Bronchus fibroblast of lung (primary cell): ENCODE results near the gene AP2A1. TPM values are rescaled to one million over a fixed set of nuclear protein-coding genes. Genes with fewer than 3 reads are reported as not detected.

Source experiments
- total RNA-seq: library from RNA; depleted of rRNA; stranded (reverse); fragments of >200 nt; gene quantifications from 2 replicates; pipeline ENCODE4 v1.2.3, GENCODE V29; 2015

Gene AP2A1
- total RNA-seq = 136 and 142 TPM in 2 replicates

GRCh38 chr19:49766930-49767299 is at the start of gene AP2A1:
Gene AP2A1 (plus strand): TSS chr19:49767001. CDS start chr19:49767134, 133 bp downstream.

GRCh38 chr19:49763230-49763629 is 3.6 kb upstream of the AP2A1 start, which contains the start of gene TSKS:
Gene TSKS (minus strand): TSS chr19:49763306. CDS start chr19:49763247, 59 bp downstream.

GRCh38 chr19:49812997-49813861 is 46.4 kb downstream of the AP2A1 start, which contains the start of gene FUZ:
Gene FUZ (minus strand): TSS chr19:49813292. CDS start chr19:49813106, 186 bp downstream.

GRCh38 chr19:49817964-49818648 is 51.3 kb downstream of the AP2A1 start, which contains the start of gene MED25:
Gene MED25 (plus strand): TSS chr19:49818289. CDS start chr19:49818342, 53 bp downstream.

GRCh38 chr19:49850487-49851342 is 83.9 kb downstream of the AP2A1 start, which contains the start of gene PTOV1:
Gene PTOV1 (plus strand): TSS chr19:49851159.

Other genes starting within 250 kb of the AP2A1 start
- 191 and 235 TPM in 2 replicates for gene RCN3, start 239.0 kb upstream of the AP2A1 start, total RNA-seq
- gene NOSIP, start 186.4 kb upstream of the AP2A1 start, total RNA-seq = 90.1 and 98.2 TPM in 2 replicates
- 0.30 and 0.84 TPM in 2 replicates for gene PRRG2, start 185.7 kb upstream of the AP2A1 start, total RNA-seq
- 4.9 and 6.2 TPM in 2 replicates for gene PRR12, start 175.8 kb upstream of the AP2A1 start, total RNA-seq
- 64.7 and 94.1 TPM in 2 replicates for gene RRAS, start 126.9 kb upstream of the AP2A1 start, total RNA-seq
- gene SCAF1, start 124.8 kb upstream of the AP2A1 start, total RNA-seq = 28.4 and 28.6 TPM in 2 replicates
- gene IRF3, start 101.1 kb upstream of the AP2A1 start, total RNA-seq = 94.8 and 99.3 TPM in 2 replicates
- gene BCL2L12, start 101.1 kb upstream of the AP2A1 start, total RNA-seq = 35.8 and 37.2 TPM in 2 replicates
- gene PRMT1, start 89.7 kb upstream of the AP2A1 start, total RNA-seq = 389 and 416 TPM in 2 replicates
- gene ADM5, start 77.4 kb upstream of the AP2A1 start, total RNA-seq = 0.67 and 0.74 TPM in 2 replicates
- gene CPT1C, start 75.9 kb upstream of the AP2A1 start, total RNA-seq = 17.7 and 19.3 TPM in 2 replicates
- gene TSKS, start 3.7 kb upstream of the AP2A1 start, total RNA-seq = not detected in 2 replicates
- 30.1 and 31.8 TPM in 2 replicates for gene FUZ, start 46.3 kb downstream of the AP2A1 start, total RNA-seq
- 28.4 and 28.7 TPM in 2 replicates for gene MED25, start 51.3 kb downstream of the AP2A1 start, total RNA-seq
- gene PTOV1, start 84.2 kb downstream of the AP2A1 start, total RNA-seq = 96.3 and 103 TPM in 2 replicates
- 45.2 and 49.8 TPM in 2 replicates for gene PNKP, start 100.6 kb downstream of the AP2A1 start, total RNA-seq
- gene AKT1S1, start 110.4 kb downstream of the AP2A1 start, total RNA-seq = 32.9 and 33.5 TPM in 2 replicates
- 26.3 and 26.6 TPM in 2 replicates for gene TBC1D17, start 110.7 kb downstream of the AP2A1 start, total RNA-seq
- gene IL4I1, start 129.9 kb downstream of the AP2A1 start, total RNA-seq = 0.17 and 0.30 TPM in 2 replicates
- gene ATF5, start 162.2 kb downstream of the AP2A1 start, total RNA-seq = 17.0 and 18.6 TPM in 2 replicates
- 57.1 and 57.3 TPM in 2 replicates for gene NUP62, start 162.5 kb downstream of the AP2A1 start, total RNA-seq
- gene SIGLEC11, start 194.2 kb downstream of the AP2A1 start, total RNA-seq = not detected in 2 replicates